Progenitor cell of endocrine pancreas (in vitro differentiated cells): ENCODE results near the gene DHX8. TPM values are rescaled to one million over a fixed set of nuclear protein-coding genes. Genes with fewer than 3 reads are reported as not detected.

Experiments
- DNase-seq: peaks from one replicate; pipeline ENCODE4 v3.0.0; 2021; ENCODE audit warnings: low spot score; ENCODE audit not compliant: unreplicated experiment
- H3K27ac Mint-ChIP-seq: 2 replicates; pipeline ENCODE4 v1.8.0; 2021; ENCODE audit warnings: mild to moderate bottlenecking, moderate library complexity, mixed read lengths
- H3K27me3 Mint-ChIP-seq: 2 replicates; pipeline ENCODE4 v1.8.0; 2021; ENCODE audit warnings: mixed read lengths
- H3K36me3 Mint-ChIP-seq: 2 replicates; pipeline ENCODE4 v1.8.0; 2022; ENCODE audit warnings: mixed read lengths; ENCODE audit not compliant: insufficient read depth
- H3K4me1 Mint-ChIP-seq: 2 replicates; pipeline ENCODE4 v1.8.0; 2021; ENCODE audit warnings: low read depth, mixed read lengths
- H3K4me3 Mint-ChIP-seq: 2 replicates; pipeline ENCODE4 v1.8.0; 2021; ENCODE audit warnings: low read depth, mild to moderate bottlenecking, moderate library complexity, mixed read lengths
- H3K9me3 Mint-ChIP-seq: 2 replicates; pipeline ENCODE4 v1.8.0; 2021; ENCODE audit warnings: low read depth, mixed read lengths
- CTCF ChIP-seq: fragments of 200-600 bp; sonication (generic); IDR thresholded peaks from one replicate; pipeline ENCODE4 v1.5.0; 2021; ENCODE audit warnings: antibody characterized with exemption, mild to moderate bottlenecking; ENCODE audit not compliant: unreplicated experiment
- total RNA-seq: library from RNA; stranded (reverse); gene quantifications from 2 replicates; pipeline ENCODE4 v1.2.1, GENCODE V29; 2021

DHX8 gene
- total RNA-seq, 1 donor from 2014 or later: 55.2 TPM

- H3K4me3 Mint-ChIP-seq: no peak overlapping the region
- no peak for TF ChIP-seq CTCF
- peaks cover 22% of the 10 kb centered on the region for H3K27me3 Mint-ChIP-seq
- H3K9me3 Mint-ChIP-seq: no peaks in the 10 kb centered on the region
- peaks cover 39% of the 10 kb centered on the region for H3K4me1 Mint-ChIP-seq
- no peak for DNase-seq
- peak overlapping the region; percentile 12 for H3K27ac Mint-ChIP-seq
- H3K36me3 Mint-ChIP-seq: no peaks in the 10 kb centered on the region
Observed at GRCh38 chr17:43558805-43559160, 75.0 kb downstream of the DHX8 start.

GRCh38 chr17:43559161-43559816 lies 75.5 kb downstream of the DHX8 start:
- H3K27ac Mint-ChIP-seq: peak overlapping the region; percentile 12
- H3K4me1 Mint-ChIP-seq: peaks cover 37% of the 10 kb centered on the region
- DNase-seq: no peak

GRCh38 chr17:43560461-43561427 lies 77.0 kb downstream of the DHX8 start:
- Mint-ChIP-seq H3K27me3 (peaks cover 27% of the 10 kb centered on the region), H3K9me3 (no peaks in the 10 kb centered on the region), H3K27ac (no peak overlapping the region), H3K4me1 (peaks cover 30% of the 10 kb centered on the region), H3K36me3 (no peaks in the 10 kb centered on the region), H3K4me3 (no peak overlapping the region)
- no peak for TF ChIP-seq CTCF
- DNase-seq: no peak

More at GRCh38 chr17:43559161-43559816, 75.5 kb downstream of the DHX8 start:
- TF ChIP-seq CTCF: no peak
- Mint-ChIP-seq H3K27me3 (peaks cover 25% of the 10 kb centered on the region), H3K4me3 (no peak overlapping the region), H3K36me3 (no peaks in the 10 kb centered on the region), H3K9me3 (no peaks in the 10 kb centered on the region)

GRCh38 chr17:43562679-43563599 lies 79.2 kb downstream of the DHX8 start:
- Mint-ChIP-seq H3K27ac (peak overlapping the region; percentile 46), H3K36me3 (no peaks in the 10 kb centered on the region), H3K9me3 (no peaks in the 10 kb centered on the region), H3K4me3 (no peak overlapping the region), H3K27me3 (peaks cover 24% of the 10 kb centered on the region), H3K4me1 (peaks cover 25% of the 10 kb centered on the region)
- TF ChIP-seq CTCF: no peak
- DNase-seq: no peak
